ENCODE results near the gene TNS1.

GRCh38 chr2:217872319-217872718 lies 130.5 kb downstream of the TNS1 start:
- no peak for TF ChIP-seq RAD21 (IDR thresholded peaks at IDR 0.05; ENCODE audit: low read length)
- TF ChIP-seq CTCF (IDR thresholded peaks at IDR 0.05) = peak; percentile 19; the same call in 1 of the 2 replicates
- TF ChIP-seq YY1 (IDR thresholded peaks at IDR 0.05; ENCODE audit: low read depth) = no peak
- TF ChIP-seq RXRA (IDR thresholded peaks at IDR 0.05; ENCODE audit: borderline replicate concordance, low read depth) = no peak
- TF ChIP-seq JUND (IDR thresholded peaks at IDR 0.05) = no peak
